SKM-1 treated with dmso at 0.1 percent for 144 hours (cell line): Measurements from ENCODE around the gene NRGN.
"Not testable (repeated sequence)": the region's sequence is repeated elsewhere in the genome, so short reads cannot be mapped to it uniquely, and the experiment has no call there.

Source experiments
- DNase-seq: peaks from one replicate; lab custom pipeline; 2025; ENCODE audit not compliant: unreplicated experiment; lab: John Stamatoyannopoulos, UW

NRGN gene

GRCh38 chr11:124756033-124756752 lies 16.5 kb downstream of the NRGN start:
- DNase-seq: no peak

- DNase-seq: no peak
Measured at GRCh38 chr11:124756753-124757227, 17.0 kb downstream of the NRGN start.

DNA sequence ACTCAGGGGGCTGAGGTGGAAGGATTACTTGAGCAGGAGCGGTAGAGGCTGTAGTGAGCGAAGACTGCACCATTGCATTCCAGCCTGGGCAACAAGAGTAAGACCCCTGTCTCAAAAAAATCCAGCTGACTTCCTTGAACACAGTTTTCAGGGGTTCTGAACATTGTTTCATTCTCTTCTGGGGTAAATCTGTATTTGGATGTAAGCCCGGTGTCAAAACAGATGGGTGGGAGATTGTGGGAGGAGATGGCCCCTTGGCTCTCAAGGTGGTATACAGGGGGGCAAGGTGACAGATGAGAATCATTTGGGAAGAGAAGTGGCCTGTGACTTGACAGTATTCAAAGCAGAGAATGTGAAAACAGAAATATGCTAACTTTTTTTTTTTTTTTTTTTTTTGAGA lies 17.6 kb downstream of the NRGN start:
- DNase-seq: no peak

GRCh38 chr11:124758355-124759265 lies 18.9 kb downstream of the NRGN start:
- DNase-seq: peak; percentile 94

- no peak for DNase-seq
Measured at GRCh38 chr11:124759266-124760204, 19.8 kb downstream of the NRGN start.

DNA sequence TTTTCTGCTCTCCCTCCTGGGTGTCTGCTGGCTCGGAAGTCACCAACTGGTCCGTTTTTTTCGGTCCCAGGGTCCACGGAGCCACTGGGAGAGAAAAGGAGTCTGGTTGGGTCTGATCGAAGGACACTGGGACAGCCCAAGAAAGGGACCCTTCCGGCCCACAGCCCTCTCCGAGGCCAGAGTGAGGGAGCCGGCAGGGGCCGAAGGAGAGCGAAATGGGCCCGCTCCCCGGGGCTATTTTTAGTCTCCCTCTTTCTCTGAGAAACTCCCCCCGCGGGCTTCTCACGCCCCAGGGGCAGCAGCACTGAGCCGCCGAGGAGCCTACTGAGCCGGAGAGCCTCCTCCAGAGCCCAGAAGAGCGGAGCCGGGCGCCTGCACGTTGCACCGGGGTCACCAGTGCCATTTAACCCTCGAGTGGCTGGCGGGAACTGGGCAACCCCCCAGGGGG lies 20.5 kb downstream of the NRGN start:
- DNase-seq: no peak

- DNase-seq: no peak
Measured at GRCh38 chr11:124760806-124761205, 21.1 kb downstream of the NRGN start.

- DNase-seq: no peak
Measured at GRCh38 chr11:124761301-124762104, 21.8 kb downstream of the NRGN start.

- DNase-seq: peak; percentile 29
Measured at GRCh38 chr11:124762105-124762623, 22.4 kb downstream of the NRGN start, which contains the start of gene ESAM. Gene ESAM, minus strand, starts transcription at chr11:124762290. Its CDS starts 136 bp downstream, at chr11:124762154.

DNA sequence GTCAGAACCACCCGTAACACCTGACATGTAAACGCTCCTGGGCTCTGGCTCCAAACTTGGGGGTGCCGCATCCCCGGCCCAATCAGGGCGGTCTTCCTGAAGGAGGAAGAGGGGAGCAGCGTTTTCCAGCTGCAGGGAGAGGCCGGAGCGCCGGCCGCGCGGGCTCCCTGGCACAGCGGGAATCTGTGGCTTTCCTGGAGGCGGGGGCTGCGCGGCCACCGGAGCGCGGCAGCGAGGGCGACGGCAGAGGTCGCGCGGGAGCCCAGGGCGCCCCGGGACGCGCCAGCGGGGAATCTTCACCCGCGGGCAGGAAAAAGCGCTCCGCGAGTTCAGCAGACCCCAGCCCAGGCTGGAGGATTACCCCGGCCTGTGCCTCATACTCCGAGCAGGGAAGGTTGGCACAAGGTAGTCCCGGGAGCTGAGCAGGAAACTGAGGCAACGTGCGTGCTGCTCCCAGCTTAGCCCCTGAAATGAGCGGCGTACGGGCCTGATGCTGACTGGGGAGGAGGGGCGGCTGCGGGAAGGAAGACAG lies 22.9 kb downstream of the NRGN start:
- DNase-seq: no peak

DNA sequence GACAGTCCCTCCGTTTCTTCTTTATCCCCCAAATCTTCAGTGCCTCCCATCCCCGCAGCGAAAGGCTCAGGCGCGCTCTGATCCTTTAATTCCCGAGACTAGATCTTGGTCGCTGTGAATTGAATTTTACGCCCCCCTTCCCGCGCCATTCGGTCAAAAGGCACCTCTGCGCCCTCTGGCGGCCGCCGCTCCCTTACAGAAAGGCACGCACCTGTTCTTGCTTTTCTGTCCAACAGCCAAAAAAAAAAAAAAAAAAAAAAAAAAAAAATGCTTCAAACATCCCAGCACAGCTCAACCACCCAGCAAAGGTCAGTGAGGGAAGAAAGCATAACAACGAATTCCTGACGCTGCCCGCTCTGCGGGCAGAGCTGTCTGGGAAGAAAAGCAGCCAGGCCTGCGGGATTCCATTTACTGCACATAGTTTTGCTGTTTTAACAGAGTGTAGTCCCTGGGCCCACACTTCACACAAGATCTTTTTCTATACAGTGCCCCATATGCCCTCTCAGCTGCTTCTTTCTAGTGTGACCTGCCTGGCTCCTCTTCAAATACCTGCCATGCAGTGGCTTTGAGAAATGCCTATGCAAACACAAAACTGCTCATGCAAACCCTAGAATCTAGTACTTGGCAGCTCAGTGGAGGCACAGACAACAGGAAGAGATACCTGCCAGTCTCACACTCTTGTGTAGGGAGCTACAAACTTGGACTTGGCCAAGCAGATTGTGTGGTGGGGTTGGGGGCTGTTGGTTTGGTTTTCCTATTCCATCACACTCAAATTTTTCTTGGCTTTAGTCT lies 23.6 kb downstream of the NRGN start:
- DNase-seq: peak; percentile 48

DNA sequence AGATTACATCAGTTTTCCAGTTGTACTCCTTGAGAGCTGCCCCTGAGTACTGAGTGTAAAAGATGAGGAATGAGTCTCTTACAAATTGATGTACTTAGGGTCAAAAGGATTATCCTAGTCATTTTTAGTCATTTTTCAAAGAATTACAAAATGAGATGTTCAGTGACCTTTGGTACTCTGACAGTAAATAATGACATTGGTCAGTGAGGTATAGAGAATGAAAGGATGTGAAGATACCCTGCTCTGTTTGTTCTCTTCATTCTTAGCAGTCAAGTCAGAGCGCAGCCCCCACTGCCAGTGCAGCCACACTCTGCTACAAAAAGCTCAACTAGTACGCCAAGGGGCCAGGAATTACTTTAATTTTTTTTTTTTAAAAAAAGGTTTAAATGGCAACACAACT lies 26.4 kb downstream of the NRGN start:
- DNase-seq: no peak

DNA sequence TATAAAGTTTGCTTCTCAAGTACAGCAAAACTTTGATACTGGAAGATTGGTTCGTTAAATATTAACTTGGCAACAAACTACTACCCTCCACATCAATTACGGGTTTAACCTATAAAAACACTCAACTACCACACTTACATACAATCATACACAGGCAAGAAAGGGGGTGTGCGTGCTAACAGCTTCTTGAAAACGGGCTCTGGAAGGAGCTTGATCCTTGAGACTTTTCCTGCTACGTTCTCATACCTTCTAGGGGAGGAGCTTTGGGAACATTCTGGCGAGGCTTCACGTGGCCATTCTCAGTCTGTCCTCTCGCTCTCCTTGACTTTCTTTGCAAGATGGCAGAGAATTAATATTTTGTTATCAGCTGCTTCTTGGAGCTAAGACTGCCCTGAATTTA lies 29.2 kb downstream of the NRGN start:
- no peak for DNase-seq

- no peak for DNase-seq
Measured at GRCh38 chr11:124769806-124770774, 30.3 kb downstream of the NRGN start.

DNA sequence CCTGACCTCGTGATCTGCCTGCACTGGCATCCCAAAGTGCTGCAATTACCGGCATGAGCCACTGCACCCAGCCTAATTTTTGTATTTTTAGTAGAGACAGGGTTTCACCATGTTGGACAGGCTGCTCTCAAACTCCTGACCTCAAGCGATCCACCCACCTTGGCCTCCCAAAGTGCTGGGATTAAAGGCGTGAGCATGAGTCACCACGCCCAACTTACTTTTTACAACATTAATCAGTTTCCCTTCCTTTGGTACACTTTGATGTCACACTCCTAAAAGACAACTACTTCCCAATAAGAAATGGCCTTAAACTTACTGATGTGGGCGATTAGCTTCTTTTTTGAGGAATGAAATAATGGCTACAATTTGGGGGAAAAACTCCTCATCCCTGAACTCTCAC lies 31.2 kb downstream of the NRGN start:
- DNase-seq: not testable (repeated sequence)

DNA sequence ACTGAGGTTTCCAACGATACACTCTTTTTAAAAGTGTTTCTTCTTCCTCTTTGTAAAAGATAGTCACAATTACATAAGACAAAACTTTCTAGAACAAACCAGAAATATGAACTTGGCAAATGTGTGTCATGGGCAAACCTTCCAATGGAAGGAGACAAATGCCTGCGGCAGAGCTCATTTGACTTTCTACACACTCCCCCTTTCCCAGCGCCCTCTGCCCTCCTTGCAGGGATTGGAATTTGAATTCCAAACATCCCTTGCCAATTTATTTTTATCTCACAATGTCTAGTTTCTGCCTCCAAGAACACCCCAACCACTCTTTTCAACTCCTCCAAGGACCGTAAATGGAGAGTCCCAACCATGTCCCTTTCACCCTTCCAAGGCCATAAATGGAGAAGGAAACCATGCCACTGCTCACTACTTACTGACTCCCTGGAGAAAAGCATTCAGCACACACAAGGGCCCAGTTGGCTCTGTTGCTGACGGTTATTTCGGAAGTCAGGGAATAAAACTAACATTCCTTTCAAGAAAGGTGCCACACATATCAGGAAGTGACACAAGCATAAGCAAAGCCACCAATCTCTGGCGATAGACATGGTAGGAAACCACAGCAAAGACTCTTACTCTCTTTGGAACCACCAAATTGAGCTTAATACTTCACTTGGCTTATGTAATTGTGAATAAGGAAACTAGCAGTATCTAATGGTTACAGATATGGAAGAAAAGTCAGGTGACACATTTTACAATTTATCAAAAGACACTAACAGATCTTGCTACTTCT lies 37.3 kb downstream of the NRGN start:
- DNase-seq: no peak

- DNase-seq: no peak
Measured at GRCh38 chr11:124778281-124778680, 38.5 kb downstream of the NRGN start.
